Dermis microvascular lymphatic vessel endothelial cell (primary cell): ENCODE data around the gene FRMD4A. TPM values are rescaled to one million over a fixed set of nuclear protein-coding genes. Genes with fewer than 3 reads are reported as not detected.

Source experiments
- DNase-seq, 2 donors: peaks; one replicate each; pipeline versions ENCODE4 v3.0.0 to v3.0.0-alpha.2; 2010; ENCODE audit warnings: low read depth in 2 of 2
- total RNA-seq: library from RNA; depleted of rRNA; stranded (reverse); fragments of >200 nt; gene quantifications from 2 replicates; pipeline ENCODE4 v1.2.1, GENCODE V29; 2014

The FRMD4A gene
- total RNA-seq, 1 donor from 2014 or later: 16.3 TPM

- no peak for DNase-seq
These were observed 622.3 kb downstream of the FRMD4A start for GRCh38 chr10:13708256-13708990.

GRCh38 chr10:13707156-13707881 is 623.4 kb downstream of the FRMD4A start:
- peak; percentile 42 to 91 for DNase-seq

GRCh38 chr10:13706604-13707003 is 624.1 kb downstream of the FRMD4A start:
- DNase-seq: peak in 1 of 2 donors; percentile 29

GRCh38 chr10:13706175-13706574 is 624.5 kb downstream of the FRMD4A start:
- DNase-seq: no peak

GRCh38 chr10:13705526-13706174 is 625.1 kb downstream of the FRMD4A start:
- DNase-seq: no peak

- no peak for DNase-seq
These were observed 625.8 kb downstream of the FRMD4A start for GRCh38 chr10:13704964-13705363.

GRCh38 chr10:13703997-13704536 is 626.7 kb downstream of the FRMD4A start:
- DNase-seq: no peak

GRCh38 chr10:13703101-13703818 is 627.5 kb downstream of the FRMD4A start:
- no peak for DNase-seq

GRCh38 chr10:13701157-13701919 is 629.4 kb downstream of the FRMD4A start:
- peak; percentile 4 to 64 for DNase-seq

- no peak for DNase-seq
These were observed 630.1 kb downstream of the FRMD4A start for GRCh38 chr10:13700473-13701144.

- DNase-seq: no peak
These were observed 631.5 kb downstream of the FRMD4A start for GRCh38 chr10:13699216-13699615.

GRCh38 chr10:13698217-13698616 is 632.5 kb downstream of the FRMD4A start:
- no peak for DNase-seq

- DNase-seq: no peak
These were observed 634.7 kb downstream of the FRMD4A start for GRCh38 chr10:13696071-13696470.

- no peak for DNase-seq
These were observed 635.1 kb downstream of the FRMD4A start for GRCh38 chr10:13695588-13695987.

GRCh38 chr10:13693783-13694700 is 636.7 kb downstream of the FRMD4A start:
- DNase-seq: no peak

- no peak for DNase-seq
These were observed 640.4 kb downstream of the FRMD4A start for GRCh38 chr10:13690281-13690825.

GRCh38 chr10:13686331-13686752 is 644.4 kb downstream of the FRMD4A start:
- DNase-seq: peak; percentile 93 to 96

GRCh38 chr10:13685885-13686284 is 644.8 kb downstream of the FRMD4A start:
- DNase-seq: no peak
